Epithelial cell of esophagus (primary cell): ENCODE data around the gene ESR2.

Experiments
- DNase-seq: peaks from one replicate; pipeline ENCODE4 v3.0.0; 2010; ENCODE audit warnings: low read depth
- H3K4me3 ChIP-seq: 2 replicates; pipeline ENCODE4 v1.5.1; 2011; ENCODE audit warnings: mild to moderate bottlenecking, low read length, control low read depth
- TF ChIP-seq, protein P1 (sequence below): IDR thresholded peaks from 2 replicates; pipeline ENCODE4 v1.5.1; 2011; ENCODE audit warnings: low read depth, mild to moderate bottlenecking, low read length, control low read depth, inconsistent platforms; ENCODE audit not compliant: insufficient read depth; ENCODE audit errors: missing control alignments

ESR2 gene

DNA sequence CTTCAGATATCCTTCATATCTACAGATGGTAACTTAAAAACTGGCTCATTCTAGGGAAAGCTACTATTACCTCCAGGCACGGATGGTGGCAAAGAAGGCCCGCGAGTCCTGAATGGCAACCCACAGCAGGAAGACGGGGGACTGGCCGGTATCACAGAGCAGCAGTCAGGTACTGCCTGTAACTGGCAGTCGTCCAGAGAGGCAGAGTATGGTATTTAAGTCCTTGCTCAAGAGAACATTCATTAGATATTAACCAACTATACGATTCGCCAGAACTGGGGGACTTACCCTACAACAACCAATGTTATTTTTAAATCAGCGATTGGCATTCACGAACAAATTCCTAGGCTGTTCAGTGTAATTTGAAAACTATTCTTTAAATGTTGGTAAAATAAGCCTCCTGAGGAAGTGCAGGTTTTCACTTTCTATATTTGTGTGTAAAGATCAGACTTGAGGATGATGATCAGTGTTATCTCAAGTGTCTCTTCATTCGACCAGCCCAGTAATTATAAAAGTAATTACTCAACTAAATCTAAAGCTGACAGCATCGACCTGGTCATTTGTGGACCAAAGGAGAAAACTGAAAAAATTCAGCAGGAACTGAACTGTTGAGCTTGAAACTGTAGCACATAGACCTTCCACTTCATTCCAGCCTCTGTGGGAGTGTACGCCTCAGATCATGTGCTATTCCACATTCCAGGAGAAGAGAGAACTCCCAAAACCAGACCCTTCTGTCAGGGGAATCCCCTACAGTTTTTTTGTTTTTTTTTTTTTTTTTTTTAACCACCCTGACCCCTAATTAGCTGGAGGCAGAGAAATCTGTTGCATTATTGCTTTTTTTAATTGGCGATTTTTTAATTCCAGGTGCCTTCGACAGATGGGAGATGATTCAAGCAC lies 75.6 kb downstream of the ESR2 start:
- no peak for DNase-seq
- no peak overlapping the region for H3K4me3 ChIP-seq

DNA sequence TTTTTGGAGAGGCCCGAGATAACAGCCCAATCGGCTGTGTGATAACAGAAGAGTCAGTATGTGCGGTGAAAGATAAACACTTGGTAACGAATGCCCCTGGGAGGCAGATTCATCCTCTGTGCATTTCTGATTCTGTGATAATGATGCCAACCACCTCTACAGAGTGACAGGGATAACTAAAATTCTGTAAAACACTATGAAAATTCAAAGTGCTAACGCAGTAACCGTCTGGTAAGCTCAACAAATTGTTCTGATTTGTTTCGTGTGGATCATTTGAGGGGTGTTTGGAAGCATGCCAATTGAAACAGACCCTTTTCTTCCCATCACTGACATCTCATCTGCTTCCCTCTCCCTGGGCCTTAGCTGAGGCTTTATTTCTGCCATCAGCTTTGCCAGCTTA lies 76.3 kb downstream of the ESR2 start:
- DNase-seq: no peak
- no peak overlapping the region for H3K4me3 ChIP-seq
- TF ChIP-seq, protein P1, sequence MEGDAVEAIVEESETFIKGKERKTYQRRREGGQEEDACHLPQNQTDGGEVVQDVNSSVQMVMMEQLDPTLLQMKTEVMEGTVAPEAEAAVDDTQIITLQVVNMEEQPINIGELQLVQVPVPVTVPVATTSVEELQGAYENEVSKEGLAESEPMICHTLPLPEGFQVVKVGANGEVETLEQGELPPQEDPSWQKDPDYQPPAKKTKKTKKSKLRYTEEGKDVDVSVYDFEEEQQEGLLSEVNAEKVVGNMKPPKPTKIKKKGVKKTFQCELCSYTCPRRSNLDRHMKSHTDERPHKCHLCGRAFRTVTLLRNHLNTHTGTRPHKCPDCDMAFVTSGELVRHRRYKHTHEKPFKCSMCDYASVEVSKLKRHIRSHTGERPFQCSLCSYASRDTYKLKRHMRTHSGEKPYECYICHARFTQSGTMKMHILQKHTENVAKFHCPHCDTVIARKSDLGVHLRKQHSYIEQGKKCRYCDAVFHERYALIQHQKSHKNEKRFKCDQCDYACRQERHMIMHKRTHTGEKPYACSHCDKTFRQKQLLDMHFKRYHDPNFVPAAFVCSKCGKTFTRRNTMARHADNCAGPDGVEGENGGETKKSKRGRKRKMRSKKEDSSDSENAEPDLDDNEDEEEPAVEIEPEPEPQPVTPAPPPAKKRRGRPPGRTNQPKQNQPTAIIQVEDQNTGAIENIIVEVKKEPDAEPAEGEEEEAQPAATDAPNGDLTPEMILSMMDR: no peak

More for the DNA sequence above, 75.6 kb downstream of the ESR2 start:
- TF ChIP-seq, protein P1: no peak

DNA sequence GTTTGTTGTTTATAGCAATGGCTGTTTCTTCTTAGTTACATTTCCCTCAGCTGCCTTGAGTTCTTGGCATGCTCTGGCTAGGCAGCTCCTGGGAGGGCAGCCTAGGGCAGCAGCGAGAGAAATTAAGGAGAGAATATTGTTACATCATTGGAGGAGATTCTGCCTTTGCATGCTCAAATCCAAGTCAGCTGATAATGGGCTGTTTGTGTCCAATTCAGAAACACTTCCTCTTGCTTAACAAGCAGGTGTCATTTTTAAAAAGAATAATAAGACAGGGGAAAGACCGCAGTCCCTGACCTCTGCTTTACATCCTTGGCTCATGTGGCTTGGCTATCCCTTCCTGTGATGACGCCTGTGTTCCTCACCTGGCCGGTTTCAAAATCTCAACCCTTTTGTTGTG lies 76.9 kb downstream of the ESR2 start:
- no peak overlapping the region for H3K4me3 ChIP-seq
- TF ChIP-seq, protein P1: no peak
- DNase-seq: peak; percentile 76

DNA sequence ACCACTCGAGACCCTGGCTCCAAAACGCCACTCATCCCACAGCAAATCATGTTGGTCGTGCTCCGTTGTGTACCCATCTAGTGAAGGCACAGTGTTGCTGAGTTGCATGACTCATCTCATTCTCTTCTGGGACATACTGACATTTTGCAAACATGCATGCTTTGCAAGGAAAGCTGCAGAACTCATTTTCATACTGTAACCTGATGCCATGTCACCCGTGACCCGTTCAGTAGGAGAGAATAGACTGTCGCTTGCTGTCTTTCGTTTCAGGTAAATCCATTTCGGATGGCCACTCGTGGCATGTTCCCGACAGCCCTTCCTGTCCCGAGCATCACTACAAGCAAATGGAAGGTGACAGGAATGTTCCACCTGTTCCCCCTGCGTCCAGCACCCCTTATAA lies 78.2 kb downstream of the ESR2 start:
- no peak overlapping the region for H3K4me3 ChIP-seq
- TF ChIP-seq, protein P1: no peak
- no peak for DNase-seq

DNA sequence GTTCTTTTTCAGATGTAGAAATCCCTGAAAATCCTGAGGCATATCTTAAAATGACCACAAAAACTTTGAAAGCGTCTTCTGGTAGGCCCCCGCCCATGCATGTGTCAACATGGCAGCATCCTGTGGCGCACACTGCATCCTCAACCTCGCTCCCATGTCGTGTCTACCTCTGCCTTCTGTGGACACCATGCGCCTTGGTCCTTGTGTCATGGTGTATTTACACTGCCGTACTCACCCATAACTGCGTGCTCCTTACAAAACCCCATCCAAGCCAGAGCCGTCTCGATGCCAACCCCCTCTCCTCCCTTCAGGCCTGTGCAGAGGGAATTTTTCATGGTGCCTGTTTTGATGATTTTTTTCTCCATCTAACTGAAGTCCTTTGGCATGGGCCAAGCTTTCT lies 78.9 kb downstream of the ESR2 start:
- no peak for DNase-seq
- TF ChIP-seq, protein P1: no peak
- H3K4me3 ChIP-seq: no peak overlapping the region

DNA sequence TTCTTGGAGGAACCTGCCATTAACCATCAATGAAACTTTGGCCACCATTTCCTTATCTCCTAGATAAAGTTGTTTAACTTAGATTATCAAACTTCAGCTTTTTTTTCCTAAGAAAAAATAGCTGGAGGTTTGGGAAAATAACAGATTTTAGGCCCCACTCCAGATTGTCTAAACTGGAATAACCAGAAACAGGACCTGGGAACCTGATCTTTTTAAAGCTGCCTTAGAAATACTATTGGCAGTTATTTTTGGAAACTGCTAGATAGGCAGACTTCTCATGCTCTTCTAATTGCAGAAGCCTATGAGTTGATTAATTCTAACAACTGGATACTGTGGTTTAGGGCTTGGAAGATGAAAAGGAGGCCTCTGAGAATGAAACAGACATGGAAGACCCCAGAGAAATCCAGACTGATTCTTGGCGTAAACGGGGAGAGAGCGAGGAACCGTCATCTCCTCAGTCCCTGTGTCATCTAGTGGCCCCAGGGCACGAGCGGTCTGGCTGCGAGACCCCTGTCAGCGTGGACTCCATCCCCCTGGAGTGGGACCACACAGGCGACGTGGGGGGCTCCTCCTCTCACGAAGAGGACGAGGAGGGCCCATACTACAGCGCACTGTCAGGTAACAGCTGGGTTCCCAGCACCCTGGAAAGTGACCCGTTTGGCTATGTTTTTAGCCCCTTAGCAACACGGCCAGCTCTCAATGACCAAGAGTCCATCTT lies 80.2 kb downstream of the ESR2 start:
- TF ChIP-seq, protein P1: no peak
- no peak for DNase-seq

More for the DNA sequence above, 80.2 kb downstream of the ESR2 start:
- H3K4me3 ChIP-seq: no peak overlapping the region
